ENCODE results near the gene GUCA1C. TPM values are rescaled to one million over a fixed set of nuclear protein-coding genes. Genes with fewer than 3 reads are reported as not detected.
A peak's percentile ranks its signal among the peaks of the same experiment; 100 is the strongest.

The GUCA1C gene
- total and polyA plus RNA-seq, 8 donors, result 2.9 to 21.0 (median 15.2) TPM

DNA sequence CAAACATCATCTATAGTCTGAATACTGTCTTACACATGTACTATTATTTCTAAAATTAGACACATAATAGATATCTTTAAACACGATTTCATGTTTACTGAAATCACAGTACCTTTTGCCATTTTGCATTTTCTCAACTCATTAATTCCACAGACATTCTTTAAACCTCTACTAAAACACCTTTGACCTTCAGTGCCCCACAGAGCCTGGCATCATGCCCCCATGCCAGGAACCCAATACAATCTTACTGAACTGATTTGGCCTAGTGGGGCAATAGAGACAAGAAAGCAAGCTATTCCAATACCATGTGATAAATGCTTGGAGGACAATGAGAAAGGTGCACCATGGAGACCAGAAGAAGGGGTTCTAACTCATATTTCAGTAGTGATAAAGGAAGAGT is 19.3 kb upstream of the GUCA1C start:
- Histone ChIP-seq H3K4me1 (peaks cover 8 to 22% (median 20%) of the 10 kb centered on the region in 3 donors), H3K9me3 (no peaks in the 10 kb centered on the region), H3K27me3 (no peaks in the 10 kb centered on the region), H3K4me3 (no peak overlapping the region), H3K36me3 (no peaks in the 10 kb centered on the region), H3K27ac (peak overlapping the region in 3 of 4 donors; percentile 33 to 74 (median 62))
- TF ChIP-seq, protein P1, sequence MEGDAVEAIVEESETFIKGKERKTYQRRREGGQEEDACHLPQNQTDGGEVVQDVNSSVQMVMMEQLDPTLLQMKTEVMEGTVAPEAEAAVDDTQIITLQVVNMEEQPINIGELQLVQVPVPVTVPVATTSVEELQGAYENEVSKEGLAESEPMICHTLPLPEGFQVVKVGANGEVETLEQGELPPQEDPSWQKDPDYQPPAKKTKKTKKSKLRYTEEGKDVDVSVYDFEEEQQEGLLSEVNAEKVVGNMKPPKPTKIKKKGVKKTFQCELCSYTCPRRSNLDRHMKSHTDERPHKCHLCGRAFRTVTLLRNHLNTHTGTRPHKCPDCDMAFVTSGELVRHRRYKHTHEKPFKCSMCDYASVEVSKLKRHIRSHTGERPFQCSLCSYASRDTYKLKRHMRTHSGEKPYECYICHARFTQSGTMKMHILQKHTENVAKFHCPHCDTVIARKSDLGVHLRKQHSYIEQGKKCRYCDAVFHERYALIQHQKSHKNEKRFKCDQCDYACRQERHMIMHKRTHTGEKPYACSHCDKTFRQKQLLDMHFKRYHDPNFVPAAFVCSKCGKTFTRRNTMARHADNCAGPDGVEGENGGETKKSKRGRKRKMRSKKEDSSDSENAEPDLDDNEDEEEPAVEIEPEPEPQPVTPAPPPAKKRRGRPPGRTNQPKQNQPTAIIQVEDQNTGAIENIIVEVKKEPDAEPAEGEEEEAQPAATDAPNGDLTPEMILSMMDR (IDR thresholded peaks at IDR 0.05), result no peak
- intact Hi-C loops (cut with DNase I), result no loop called here
- 13 to 23% methylated on average over 1 of the region's 1 CpG for WGBS, 2 donors
- ATAC-seq, result peak; percentile 27 to 70 (median 56)
- peak in 4 of 6 donors; percentile 26 to 32 (median 29) for DNase-seq
- FAIRE-seq, result no peak

DNA sequence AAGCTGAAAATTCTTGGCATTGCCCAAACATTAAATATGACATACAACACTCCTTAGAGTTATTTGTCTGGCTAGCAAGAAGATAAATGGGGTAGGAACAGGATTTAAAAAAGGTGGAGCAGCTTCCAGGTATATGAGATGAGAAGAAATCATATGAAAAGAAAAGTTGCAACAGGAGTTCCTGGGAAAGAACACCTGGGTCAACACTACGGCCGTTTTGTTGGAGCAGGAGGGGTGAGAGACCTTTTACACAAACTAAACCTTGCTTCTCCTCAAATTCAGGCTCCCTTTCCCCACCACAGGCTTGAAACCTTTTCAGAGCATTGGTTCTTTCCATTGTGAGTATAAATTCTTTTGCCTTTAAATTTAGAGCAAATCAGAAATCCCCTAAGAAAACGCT is 18.8 kb upstream of the GUCA1C start:
- Histone ChIP-seq H3K27ac (peak overlapping the region in 3 of 4 donors; percentile 33 to 74 (median 62)), H3K9me3 (no peaks in the 10 kb centered on the region), H3K27me3 (no peaks in the 10 kb centered on the region), H3K4me1 (peaks cover 8 to 22% (median 20%) of the 10 kb centered on the region in 3 donors), H3K36me3 (no peaks in the 10 kb centered on the region), H3K4me3 (no peak overlapping the region)
- ATAC-seq (peak; percentile 86 to 92 (median 88)), DNase-seq (peak in 4 of 6 donors; percentile 18 to 73 (median 48)), FAIRE-seq (no peak)
- intact Hi-C loops (cut with DNase I), result no loop called here
- 27 to 34% methylated on average over 3 of the region's 3 CpGs for WGBS, 2 donors
- TF ChIP-seq, protein P1 (IDR thresholded peaks at IDR 0.05), result no peak

DNA sequence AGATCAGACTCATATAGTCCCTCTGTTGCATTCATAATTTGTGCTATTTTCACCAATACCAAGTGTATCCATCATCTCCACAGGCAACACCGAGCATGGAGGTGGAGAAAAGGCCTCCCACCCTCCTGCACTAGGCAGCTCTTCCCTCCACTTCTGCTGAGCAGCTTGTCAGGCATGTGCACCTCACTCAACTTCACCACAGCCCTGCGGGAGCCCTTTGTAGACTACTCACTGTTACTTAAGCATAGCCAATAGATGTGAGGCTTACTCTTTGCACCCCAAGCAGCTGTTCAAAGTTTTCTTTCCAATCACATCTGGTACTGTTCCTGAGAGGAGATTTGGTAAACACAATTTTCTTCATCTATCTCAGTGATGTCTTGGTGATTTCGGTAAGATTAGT is 16.9 kb upstream of the GUCA1C start:
- peak in 1 of 4 donors; percentile 20 for ATAC-seq
- H3K27ac ChIP-seq, result no peak overlapping the region
- no peak overlapping the region for H3K4me3 ChIP-seq
- WGBS, 2 donors, result 36 to 37% methylated on average over 3 of the region's 3 CpGs
- intact Hi-C loops (cut with DNase I), result no loop called here
- H3K4me1 ChIP-seq, result peaks cover 8 to 22% (median 20%) of the 10 kb centered on the region in 3 donors
- TF ChIP-seq, protein P1 (IDR thresholded peaks at IDR 0.05), result no peak
- no peak for FAIRE-seq
- no peaks in the 10 kb centered on the region for H3K27me3 ChIP-seq
- no peaks in the 10 kb centered on the region for H3K36me3 ChIP-seq
- no peak for DNase-seq
- no peaks in the 10 kb centered on the region for H3K9me3 ChIP-seq

DNA sequence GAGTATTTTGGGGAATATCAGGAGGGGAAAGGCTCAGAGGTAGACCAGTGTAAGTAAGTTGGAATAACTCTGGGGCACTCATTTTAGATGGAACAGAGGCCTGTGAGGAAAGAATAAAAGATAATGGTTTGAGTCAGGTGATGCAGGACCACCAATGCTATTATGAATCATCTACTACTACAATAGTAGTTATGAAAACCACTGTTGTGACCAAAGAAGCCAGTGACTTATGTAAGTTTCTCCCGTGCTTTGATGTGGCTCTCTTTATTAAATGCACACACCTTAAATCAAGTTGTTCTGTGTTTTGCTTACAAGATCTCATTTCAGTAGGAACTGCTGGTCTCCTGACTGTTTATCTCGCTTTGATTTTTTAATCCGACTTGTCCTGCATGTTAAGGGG is 13.1 kb upstream of the GUCA1C start:
- FAIRE-seq (no peak), DNase-seq (no peak), ATAC-seq (no peak)
- Histone ChIP-seq H3K9me3 (no peaks in the 10 kb centered on the region), H3K27ac (no peak overlapping the region), H3K27me3 (no peaks in the 10 kb centered on the region), H3K4me1 (peaks cover 0 to 5% (median under 1%) of the 10 kb centered on the region in 3 donors), H3K36me3 (no peaks in the 10 kb centered on the region), H3K4me3 (no peak overlapping the region)
- TF ChIP-seq, protein P1 (IDR thresholded peaks at IDR 0.05), result no peak
- 89 to 90% methylated on average over 3 of the region's 3 CpGs for WGBS, 2 donors
- intact Hi-C loops (cut with DNase I), result no loop called here

DNA sequence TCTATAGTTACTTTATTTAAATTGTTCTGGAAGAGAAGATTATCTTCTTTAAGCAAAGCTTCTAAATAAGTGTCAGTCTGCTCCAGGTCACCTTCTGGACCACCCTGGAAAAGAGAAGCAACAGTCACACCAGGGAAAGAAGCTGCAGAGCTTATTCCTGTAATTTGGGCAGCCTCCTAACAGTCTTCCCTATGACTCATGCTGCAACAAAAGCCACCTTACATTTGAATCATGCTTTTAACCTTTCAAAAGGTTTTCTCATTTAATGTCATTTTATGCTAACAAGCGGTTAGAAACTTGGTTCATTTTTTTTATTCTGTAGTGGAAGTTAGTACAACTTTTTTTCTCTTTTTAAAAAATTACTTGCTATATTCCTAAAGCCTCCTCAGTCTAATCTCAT is 5.3 kb upstream of the GUCA1C start:
- intact Hi-C loops (cut with DNase I), result no loop called here
- peaks cover 0 to 3% (median 0%) of the 10 kb centered on the region in 3 donors for H3K4me1 ChIP-seq
- no peaks in the 10 kb centered on the region for H3K27me3 ChIP-seq
- FAIRE-seq (no peak), ATAC-seq (no peak), DNase-seq (no peak)
- 91 to 97% methylated on average over 1 of the region's 1 CpG for WGBS, 2 donors
- no peaks in the 10 kb centered on the region for H3K9me3 ChIP-seq
- TF ChIP-seq, protein P1 (IDR thresholded peaks at IDR 0.05), result no peak
- H3K36me3 ChIP-seq, result no peaks in the 10 kb centered on the region
- H3K4me3 ChIP-seq, result no peak overlapping the region
- H3K27ac ChIP-seq, result no peak overlapping the region

Measured in pancreas (tissue), 10 donors.